Measurements from ENCODE around the gene TCF7L1.
"Not testable (repeated sequence)": the region's sequence is repeated elsewhere in the genome, so short reads cannot be mapped to it uniquely, and the experiment has no call there.

DNA sequence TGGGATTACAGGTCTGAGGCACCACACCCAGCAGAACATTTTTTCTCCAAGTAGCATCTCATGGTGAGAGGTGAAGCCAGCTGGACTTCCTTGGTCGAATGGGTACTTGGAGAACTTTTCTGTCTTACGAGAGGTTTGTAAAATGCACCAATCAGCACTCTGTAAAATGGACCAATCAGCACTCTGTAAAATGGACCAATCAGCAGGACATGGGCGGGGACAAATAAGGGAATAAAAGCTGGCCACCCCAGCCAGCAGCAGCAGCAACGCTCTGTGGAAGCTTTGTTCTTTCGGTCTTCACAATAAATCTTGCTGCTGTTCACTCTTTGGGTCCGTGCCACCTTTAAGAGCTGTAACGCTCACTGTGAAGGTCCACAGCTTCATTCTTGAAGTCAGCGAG is 21.9 kb downstream of the TCF7L1 start:
- TF ChIP-seq, protein P1, sequence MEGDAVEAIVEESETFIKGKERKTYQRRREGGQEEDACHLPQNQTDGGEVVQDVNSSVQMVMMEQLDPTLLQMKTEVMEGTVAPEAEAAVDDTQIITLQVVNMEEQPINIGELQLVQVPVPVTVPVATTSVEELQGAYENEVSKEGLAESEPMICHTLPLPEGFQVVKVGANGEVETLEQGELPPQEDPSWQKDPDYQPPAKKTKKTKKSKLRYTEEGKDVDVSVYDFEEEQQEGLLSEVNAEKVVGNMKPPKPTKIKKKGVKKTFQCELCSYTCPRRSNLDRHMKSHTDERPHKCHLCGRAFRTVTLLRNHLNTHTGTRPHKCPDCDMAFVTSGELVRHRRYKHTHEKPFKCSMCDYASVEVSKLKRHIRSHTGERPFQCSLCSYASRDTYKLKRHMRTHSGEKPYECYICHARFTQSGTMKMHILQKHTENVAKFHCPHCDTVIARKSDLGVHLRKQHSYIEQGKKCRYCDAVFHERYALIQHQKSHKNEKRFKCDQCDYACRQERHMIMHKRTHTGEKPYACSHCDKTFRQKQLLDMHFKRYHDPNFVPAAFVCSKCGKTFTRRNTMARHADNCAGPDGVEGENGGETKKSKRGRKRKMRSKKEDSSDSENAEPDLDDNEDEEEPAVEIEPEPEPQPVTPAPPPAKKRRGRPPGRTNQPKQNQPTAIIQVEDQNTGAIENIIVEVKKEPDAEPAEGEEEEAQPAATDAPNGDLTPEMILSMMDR (IDR thresholded peaks at IDR 0.05) = not testable (repeated sequence)
- not testable (repeated sequence) for TF ChIP-seq EP300 (IDR thresholded peaks at IDR 0.05; ENCODE audit: low read depth)
